Astrocyte of the cerebellum (primary cell): Measurements from ENCODE around the gene HMCN2.

Experiments used
- DNase-seq: peaks from one replicate; pipeline ENCODE4 v3.0.0-alpha.2; 2011; ENCODE audit warnings: low read depth
- H3K4me3 ChIP-seq: 2 replicates; pipeline ENCODE4 v1.5.1; 2011; ENCODE audit warnings: mild to moderate bottlenecking, low read depth, low read length, moderate library complexity
- CTCF ChIP-seq: IDR thresholded peaks from 2 replicates; pipeline ENCODE4 v1.5.1; 2012; ENCODE audit warnings: low read length, low read depth, moderate library complexity, mild to moderate bottlenecking; ENCODE audit errors: missing control alignments
- in situ Hi-C: cut with HindIII; loops from 2 replicates; pipeline ENCODE4 v1.10.0; 2017; ENCODE audit warnings: low sequenced_read_pairs

Gene HMCN2

GRCh38 chr9:130470269-130470668 is 204.7 kb downstream of the HMCN2 start:
- no peak overlapping the region for H3K4me3 ChIP-seq
- in situ Hi-C loops = no loop called here
- no peak for DNase-seq
- no peak for TF ChIP-seq CTCF

DNA sequence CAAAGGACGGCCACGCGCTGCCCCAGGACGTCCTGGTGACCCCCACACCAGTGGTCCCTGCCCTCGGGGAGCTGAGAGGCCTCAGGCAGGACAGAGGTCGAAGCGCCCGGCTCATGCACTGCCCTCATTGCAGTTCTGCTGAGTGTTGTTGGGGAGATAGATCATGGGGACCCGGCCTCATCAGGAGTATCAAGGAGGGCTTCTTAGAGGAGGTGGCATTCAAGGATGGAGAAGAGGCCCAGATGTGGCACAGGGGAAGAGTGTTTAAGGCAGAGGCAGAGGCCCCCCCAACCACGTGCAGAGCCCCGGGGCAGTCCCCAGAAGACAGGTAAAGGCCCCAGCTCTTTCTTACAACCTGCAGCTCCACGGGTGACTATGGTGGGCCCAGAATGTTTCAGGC is 205.4 kb downstream of the HMCN2 start:
- in situ Hi-C loops = no loop called here
- no peak overlapping the region for H3K4me3 ChIP-seq
- no peak for DNase-seq
- no peak for TF ChIP-seq CTCF

DNA sequence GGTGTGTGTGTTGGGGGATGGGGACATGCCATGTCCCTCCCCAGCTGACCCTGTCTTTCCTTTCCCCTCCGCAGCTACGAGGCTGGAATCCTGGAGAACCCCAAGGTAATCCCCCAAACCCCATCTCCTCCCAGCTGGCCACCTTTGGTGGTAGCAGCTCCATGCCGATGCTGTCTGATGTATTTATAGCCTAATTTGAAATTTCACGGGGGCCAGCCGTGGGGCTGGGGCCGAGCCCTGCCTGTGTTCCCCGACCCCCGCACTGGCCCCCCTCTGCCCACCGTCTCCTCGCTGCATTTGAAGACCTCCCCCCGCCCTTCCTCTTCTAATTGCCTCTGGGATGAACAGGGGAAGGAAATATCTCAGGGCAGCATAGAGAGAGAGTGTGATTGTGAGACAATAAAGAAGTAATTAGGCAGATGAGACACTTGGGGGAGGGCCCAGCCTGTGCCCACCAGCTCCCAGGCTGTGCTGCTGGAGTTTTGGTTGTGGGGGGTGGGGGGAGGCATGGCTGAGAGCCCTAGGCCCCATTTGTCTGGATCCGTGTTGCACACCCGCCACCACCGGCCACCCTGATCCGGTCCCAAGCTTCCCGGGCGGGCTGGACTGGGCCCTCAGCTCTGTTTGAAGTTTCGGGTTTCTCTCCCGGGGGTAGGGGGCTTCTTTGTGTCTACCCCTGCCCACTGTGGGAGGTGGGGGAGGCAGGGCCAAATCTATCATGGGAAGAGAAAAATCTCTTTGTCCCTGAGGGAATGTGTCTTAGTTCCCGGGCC is 206.0 kb downstream of the HMCN2 start:
- in situ Hi-C loops = no loop called here
- no peak for TF ChIP-seq CTCF
- DNase-seq = no peak

GRCh38 chr9:130472184-130472705 is 206.7 kb downstream of the HMCN2 start:
- no peak for DNase-seq
- no peak overlapping the region for H3K4me3 ChIP-seq
- in situ Hi-C loops = no loop called here
- no peak for TF ChIP-seq CTCF

More for the DNA sequence above, 206.0 kb downstream of the HMCN2 start:
- no peak overlapping the region for H3K4me3 ChIP-seq

DNA sequence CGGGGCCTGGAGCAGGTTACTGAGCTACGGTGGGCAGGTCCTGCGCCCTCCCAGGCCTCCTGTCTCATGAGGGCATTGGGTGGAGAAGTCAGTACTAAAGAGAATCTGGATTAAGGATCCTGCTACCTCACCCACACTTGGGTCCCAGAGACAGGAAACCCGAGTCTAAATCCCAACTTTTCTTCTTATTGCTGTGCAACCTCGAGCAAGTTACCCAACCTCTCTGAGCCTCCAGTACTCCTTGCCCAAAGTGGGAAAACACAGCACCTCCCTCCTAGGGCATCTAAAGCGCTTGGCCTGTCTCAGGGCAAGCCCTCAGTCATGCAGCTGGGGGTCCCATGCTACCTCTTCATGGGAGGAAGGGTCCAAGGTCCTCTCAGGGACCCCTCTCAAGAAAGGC is 207.4 kb downstream of the HMCN2 start:
- DNase-seq = no peak
- no peak overlapping the region for H3K4me3 ChIP-seq
- no peak for TF ChIP-seq CTCF
- in situ Hi-C loops = no loop called here

DNA sequence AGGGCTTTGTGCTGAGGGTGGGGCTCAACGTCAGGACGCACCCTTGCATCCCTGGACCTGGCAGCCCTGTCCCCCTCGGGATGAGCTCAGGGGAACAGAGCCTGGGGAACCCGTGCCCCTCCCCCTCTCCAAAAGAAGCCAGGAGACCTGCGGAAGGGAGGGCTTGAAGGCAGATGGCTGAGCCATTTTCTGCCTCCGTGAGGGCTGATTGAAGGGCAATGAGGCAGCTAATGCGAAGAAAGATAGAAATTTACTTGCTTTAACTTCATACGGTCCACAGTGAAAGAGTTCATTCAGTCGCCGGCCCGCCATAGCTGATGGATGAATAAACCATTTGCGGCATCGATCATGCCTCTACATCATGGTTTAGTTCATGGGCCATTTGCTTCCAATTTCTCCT is 208.0 kb downstream of the HMCN2 start:
- no peak for TF ChIP-seq CTCF
- H3K4me3 ChIP-seq = no peak overlapping the region
- DNase-seq = no peak
- in situ Hi-C loops = no loop called here

DNA sequence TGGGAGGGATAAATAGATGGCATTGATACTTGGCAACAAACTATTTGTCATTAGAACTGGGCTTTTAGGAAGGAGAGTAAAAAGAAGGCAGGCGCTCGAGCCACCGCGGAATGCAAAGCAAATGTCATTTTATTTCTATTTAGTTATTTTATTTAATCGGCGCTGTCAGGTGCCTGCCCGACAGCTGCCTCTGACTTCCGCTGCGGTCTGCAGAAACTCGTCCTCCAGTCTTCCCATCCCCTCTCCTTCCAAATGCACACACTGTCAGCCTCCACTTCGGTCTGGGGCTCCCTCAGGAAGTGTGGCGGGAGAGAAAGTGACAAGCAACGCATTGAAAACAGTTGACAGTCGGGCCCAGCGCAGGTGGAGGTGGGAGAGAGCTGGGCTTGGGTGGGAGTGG is 208.5 kb downstream of the HMCN2 start:
- in situ Hi-C loops = no loop called here
- no peak for TF ChIP-seq CTCF
- DNase-seq = no peak
- H3K4me3 ChIP-seq = no peak overlapping the region
